Kidney capillary endothelial cell (primary cell): ENCODE data around the gene IL17RD.
A peak's percentile ranks its signal among the peaks of the same experiment; 100 is the strongest.

ENCODE experiments used
- DNase-seq: peaks from one replicate; pipeline ENCODE4 v3.0.0-alpha.2; 2018; ENCODE audit warnings: low spot score

The IL17RD gene

GRCh38 chr3:57164657-57165573 is at the start of gene IL17RD:
TSS of gene IL17RD (minus strand) at chr3:57165353. CDS start at chr3:57165286, 67 bp downstream.
- peak; percentile 61 for DNase-seq

- no peak for DNase-seq
Measured at GRCh38 chr3:57206423-57206822, 41.3 kb upstream of the IL17RD start.

- no peak for DNase-seq
Measured at GRCh38 chr3:57199895-57200297, 34.7 kb upstream of the IL17RD start, which contains the start of gene HESX1. TSS of gene HESX1 (minus strand) at chr3:57199978. CDS start at chr3:57199918, 60 bp downstream.

GRCh38 chr3:57194641-57195040 is 29.5 kb upstream of the IL17RD start:
- no peak for DNase-seq

GRCh38 chr3:57192028-57192427 is 26.9 kb upstream of the IL17RD start:
- no peak for DNase-seq

- no peak for DNase-seq
Measured at GRCh38 chr3:57184526-57184925, 19.4 kb upstream of the IL17RD start.

GRCh38 chr3:57179580-57180410 is 14.6 kb upstream of the IL17RD start:
- no peak for DNase-seq

GRCh38 chr3:57176045-57176444 is 10.9 kb upstream of the IL17RD start:
- no peak for DNase-seq

- no peak for DNase-seq
Measured at GRCh38 chr3:57173687-57174086, 8.5 kb upstream of the IL17RD start.

GRCh38 chr3:57170946-57171345 is 5.8 kb upstream of the IL17RD start:
- no peak for DNase-seq

- peak; percentile 75 for DNase-seq
Measured at GRCh38 chr3:57169872-57170623, 4.9 kb upstream of the IL17RD start.

GRCh38 chr3:57169108-57169507 is 4.0 kb upstream of the IL17RD start:
- DNase-seq, result no peak

GRCh38 chr3:57168151-57168550 is 3.0 kb upstream of the IL17RD start:
- no peak for DNase-seq

- no peak for DNase-seq
Measured at GRCh38 chr3:57166660-57167059, 1.5 kb upstream of the IL17RD start.

- no peak for DNase-seq
Measured at GRCh38 chr3:57165641-57166040, 488 bp upstream of the IL17RD start.

GRCh38 chr3:57164217-57164656 is 916 bp downstream of the IL17RD start:
- no peak for DNase-seq

- no peak for DNase-seq
Measured at GRCh38 chr3:57163751-57164150, 1.4 kb downstream of the IL17RD start.

- DNase-seq, result no peak
Measured at GRCh38 chr3:57161915-57162314, 3.2 kb downstream of the IL17RD start.

GRCh38 chr3:57160765-57161538 is 4.2 kb downstream of the IL17RD start:
- no peak for DNase-seq

GRCh38 chr3:57160076-57160764 is 4.9 kb downstream of the IL17RD start:
- no peak for DNase-seq
